Measurements from ENCODE around the gene PUM1. TPM values are rescaled to one million over a fixed set of nuclear protein-coding genes. Genes with fewer than 3 reads are reported as not detected.

Gene PUM1
- total and polyA plus RNA-seq, 9 donors: 36.3 to 125 (median 112) TPM

DNA sequence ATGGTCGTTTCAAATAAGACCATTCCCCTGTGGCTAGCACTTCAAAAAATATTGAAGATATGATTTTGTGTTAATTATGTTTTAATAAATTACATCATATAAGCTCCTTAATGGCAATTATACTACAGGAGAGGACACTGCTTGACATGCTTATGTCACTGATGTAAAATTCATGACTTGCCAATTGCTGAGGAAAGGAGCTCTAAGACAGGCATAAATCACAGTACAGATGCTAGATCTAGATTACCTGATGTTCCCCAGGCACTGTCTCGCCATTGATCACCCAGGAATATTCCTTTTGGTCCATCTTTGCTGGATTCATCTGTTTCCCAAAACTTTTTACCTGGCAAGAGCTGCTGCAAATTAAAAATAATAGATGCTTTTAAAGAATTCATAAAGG, 58.8 kb downstream of the PUM1 start:
- H3K4me3 ChIP-seq: no peak overlapping the region
- 63 to 71% (median 69%) methylated on average over 2 of the region's 2 CpGs for WGBS, 3 donors
- no peak for DNase-seq
- no peak overlapping the region for H3K27ac ChIP-seq
- TF ChIP-seq EP300 (IDR thresholded peaks at IDR 0.05): no peak
- TF ChIP-seq, protein P1, sequence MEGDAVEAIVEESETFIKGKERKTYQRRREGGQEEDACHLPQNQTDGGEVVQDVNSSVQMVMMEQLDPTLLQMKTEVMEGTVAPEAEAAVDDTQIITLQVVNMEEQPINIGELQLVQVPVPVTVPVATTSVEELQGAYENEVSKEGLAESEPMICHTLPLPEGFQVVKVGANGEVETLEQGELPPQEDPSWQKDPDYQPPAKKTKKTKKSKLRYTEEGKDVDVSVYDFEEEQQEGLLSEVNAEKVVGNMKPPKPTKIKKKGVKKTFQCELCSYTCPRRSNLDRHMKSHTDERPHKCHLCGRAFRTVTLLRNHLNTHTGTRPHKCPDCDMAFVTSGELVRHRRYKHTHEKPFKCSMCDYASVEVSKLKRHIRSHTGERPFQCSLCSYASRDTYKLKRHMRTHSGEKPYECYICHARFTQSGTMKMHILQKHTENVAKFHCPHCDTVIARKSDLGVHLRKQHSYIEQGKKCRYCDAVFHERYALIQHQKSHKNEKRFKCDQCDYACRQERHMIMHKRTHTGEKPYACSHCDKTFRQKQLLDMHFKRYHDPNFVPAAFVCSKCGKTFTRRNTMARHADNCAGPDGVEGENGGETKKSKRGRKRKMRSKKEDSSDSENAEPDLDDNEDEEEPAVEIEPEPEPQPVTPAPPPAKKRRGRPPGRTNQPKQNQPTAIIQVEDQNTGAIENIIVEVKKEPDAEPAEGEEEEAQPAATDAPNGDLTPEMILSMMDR (IDR thresholded peaks at IDR 0.05): no peak
- no peak for TF ChIP-seq POLR2A (IDR thresholded peaks at IDR 0.05)
- no peaks in the 10 kb centered on the region for H3K27me3 ChIP-seq
- no peaks in the 10 kb centered on the region for H3K36me3 ChIP-seq
- intact Hi-C loops (cut with DNase I): loop anchor here in 1 of 4 donors (10.0 kb wide), 1 partner anchor 138 kb away; no protein-coding TSS in a partner anchor
- peaks cover 5% of the 10 kb centered on the region for H3K4me1 ChIP-seq (ENCODE audit: insufficient read depth)
- H3K9me3 ChIP-seq: no peaks in the 10 kb centered on the region

DNA sequence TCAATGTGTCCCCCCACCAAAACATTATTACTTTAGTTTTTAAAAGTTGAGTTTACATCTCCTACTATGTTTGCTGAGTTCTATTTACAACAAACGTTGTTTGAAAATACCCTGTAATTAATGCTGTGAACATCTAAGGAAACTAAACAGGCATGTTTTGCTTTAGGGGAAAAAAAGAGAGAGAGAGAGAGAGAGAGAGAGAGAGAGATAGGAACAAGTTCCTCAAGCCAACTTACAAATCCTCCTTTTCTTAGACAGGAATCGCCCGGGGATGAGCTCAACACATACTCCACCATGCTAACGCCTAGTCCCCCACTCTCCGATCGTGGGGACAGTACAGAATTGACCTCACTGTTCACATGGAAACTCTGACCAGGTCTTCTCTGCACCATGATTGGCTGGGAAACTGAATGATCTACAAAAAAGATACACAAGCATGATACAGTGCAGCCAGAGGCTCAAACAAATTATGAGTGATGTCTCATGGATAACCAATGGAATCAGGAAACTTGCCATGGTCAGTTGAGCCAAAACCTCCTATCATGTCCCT, 59.8 kb downstream of the PUM1 start:
- Histone ChIP-seq H3K36me3 (no peaks in the 10 kb centered on the region), H3K27ac (no peak overlapping the region), H3K4me1 (ENCODE audit: insufficient read depth) (peaks cover 4% of the 10 kb centered on the region), H3K27me3 (no peaks in the 10 kb centered on the region), H3K9me3 (no peaks in the 10 kb centered on the region), H3K4me3 (no peak overlapping the region)
- 73 to 85% (median 75%) methylated on average over 6 of the region's 6 CpGs for WGBS, 3 donors
- TF ChIP-seq POLR2A (IDR thresholded peaks at IDR 0.05) (no peak), EP300 (IDR thresholded peaks at IDR 0.05) (no peak)
- TF ChIP-seq, protein P1 (IDR thresholded peaks at IDR 0.05): no peak
- intact Hi-C loops (cut with DNase I): loop anchor here in 1 of 4 donors (10.0 kb wide), 1 partner anchor 139 kb away; no protein-coding TSS in a partner anchor
- no peak for DNase-seq

GRCh38 chr1:31005198-31005597, 60.3 kb downstream of the PUM1 start:
- H3K36me3 ChIP-seq: no peaks in the 10 kb centered on the region
- no peaks in the 10 kb centered on the region for H3K9me3 ChIP-seq
- 80 to 86% (median 85%) methylated on average over 3 of the region's 3 CpGs for WGBS, 3 donors
- H3K27ac ChIP-seq: no peak overlapping the region
- intact Hi-C loops (cut with DNase I): loop anchor here in 1 of 4 donors (10.0 kb wide), 1 partner anchor 140 kb away; no protein-coding TSS in a partner anchor
- H3K27me3 ChIP-seq: no peaks in the 10 kb centered on the region
- peaks cover 1% of the 10 kb centered on the region for H3K4me1 ChIP-seq (ENCODE audit: insufficient read depth)
- no peak for DNase-seq
- TF ChIP-seq, protein P1 (IDR thresholded peaks at IDR 0.05): no peak
- no peak for TF ChIP-seq POLR2A (IDR thresholded peaks at IDR 0.05)
- no peak for TF ChIP-seq EP300 (IDR thresholded peaks at IDR 0.05)
- H3K4me3 ChIP-seq: no peak overlapping the region

GRCh38 chr1:31004231-31004621, 61.3 kb downstream of the PUM1 start:
- TF ChIP-seq POLR2A (IDR thresholded peaks at IDR 0.05): no peak
- TF ChIP-seq, protein P1 (IDR thresholded peaks at IDR 0.05): no peak
- no peak for TF ChIP-seq EP300 (IDR thresholded peaks at IDR 0.05)
- H3K27ac ChIP-seq: no peak overlapping the region
- H3K4me1 ChIP-seq (ENCODE audit: insufficient read depth): peaks cover 2% of the 10 kb centered on the region
- intact Hi-C loops (cut with DNase I): loop anchor here in 1 of 4 donors (10.0 kb wide), 1 partner anchor 141 kb away; no protein-coding TSS in a partner anchor
- DNase-seq: no peak
- H3K36me3 ChIP-seq: no peaks in the 10 kb centered on the region
- H3K9me3 ChIP-seq: no peaks in the 10 kb centered on the region
- no peak overlapping the region for H3K4me3 ChIP-seq
- H3K27me3 ChIP-seq: no peaks in the 10 kb centered on the region
